SU-DHL-6 (cell line): ENCODE data around the gene PIGL.

Experiments
- H2AFZ ChIP-seq: fragments of 200-600 bp; sonication (generic); 2 replicates; pipeline ENCODE4 v1.6.1; 2014; ENCODE audit warnings: low read depth, mild to moderate bottlenecking, moderate library complexity, mixed read lengths, antibody characterized with exemption, low read length; ENCODE audit not compliant: severe bottlenecking
- H3F3A ChIP-seq: fragments of 200-600 bp; shearing (Covaris generic); 2 replicates; pipeline ENCODE4 v1.6.0; 2016; ENCODE audit warnings: antibody characterized with exemption, mild to moderate bottlenecking; ENCODE audit not compliant: insufficient read depth
- H3K27ac ChIP-seq: fragments of 200-600 bp; sonication (generic); 2 replicates; pipeline ENCODE4 v1.5.1; 2016; ENCODE audit warnings: low read depth, mild to moderate bottlenecking, low read length, moderate library complexity, mixed read lengths
- H3K27me3 ChIP-seq: fragments of 200-600 bp; sonication (generic), shearing (Covaris generic); 2 replicates; pipeline ENCODE4 v1.6.0; 2014; ENCODE audit warnings: mild to moderate bottlenecking, low read length
- H3K36me3 ChIP-seq: fragments of 200-600 bp; sonication (generic); 2 replicates; pipeline ENCODE4 v1.6.1; 2014; ENCODE audit warnings: mild to moderate bottlenecking, low read length, mixed read lengths
- H3K4me2 ChIP-seq: fragments of 300-600, 200-600 bp; shearing (Covaris generic), sonication (generic); 2 replicates; pipeline ENCODE4 v1.6.0; 2014; ENCODE audit warnings: low read length, low read depth, mild to moderate bottlenecking; ENCODE audit not compliant: poor library complexity, severe bottlenecking
- H3K4me3 ChIP-seq: fragments of 200-600 bp; sonication (generic); 2 replicates; pipeline ENCODE4 v1.5.1; 2014; ENCODE audit warnings: antibody characterized with exemption, low read length, mild to moderate bottlenecking, mixed read lengths; ENCODE audit not compliant: insufficient read depth, poor library complexity, severe bottlenecking
- H3K79me2 ChIP-seq: fragments of 200-600 bp; sonication (generic); 2 replicates; pipeline ENCODE4 v1.6.1; 2014; ENCODE audit warnings: mild to moderate bottlenecking, low read length, moderate library complexity; ENCODE audit not compliant: insufficient read depth
- H3K9ac ChIP-seq: fragments of 200-600 bp; sonication (generic); 2 replicates; pipeline ENCODE4 v1.7.0; 2014; ENCODE audit warnings: mild to moderate bottlenecking, low read length
- H3K9me2 ChIP-seq: fragments of 200-600 bp; sonication (generic); replicated peaks from 2 replicates; pipeline ENCODE4 v1.6.1; 2014; ENCODE audit warnings: low read length; ENCODE audit not compliant: insufficient read depth
- H3K9me3 ChIP-seq: fragments of 200-600 bp; sonication (generic); 2 replicates; pipeline ENCODE4 v1.6.1; 2014; ENCODE audit warnings: low read length, mixed read lengths; ENCODE audit not compliant: insufficient read depth
- H4K20me1 ChIP-seq: fragments of 200-600 bp; sonication (generic); 2 replicates; pipeline ENCODE4 v1.6.1; 2014; ENCODE audit warnings: low read depth, mild to moderate bottlenecking, antibody characterized with exemption, low read length, moderate library complexity, mixed read lengths
- CTCF ChIP-seq: fragments of 200-600 bp; sonication (generic); IDR thresholded peaks from one replicate; pipeline ENCODE4 v1.5.1; 2017; ENCODE audit warnings: antibody characterized with exemption, mild to moderate bottlenecking, low read length, moderate library complexity; ENCODE audit not compliant: insufficient read depth, poor library complexity, severe bottlenecking
- EZH2phosphoT487 ChIP-seq: fragments of 200-600 bp; sonication (generic), shearing (Covaris generic); conservative IDR thresholded peaks from 2 replicates; pipeline ENCODE4 v1.6.1; 2018; ENCODE audit warnings: mild to moderate bottlenecking, antibody characterized with exemption, low read length, moderate library complexity, mixed read lengths

PIGL gene

DNA sequence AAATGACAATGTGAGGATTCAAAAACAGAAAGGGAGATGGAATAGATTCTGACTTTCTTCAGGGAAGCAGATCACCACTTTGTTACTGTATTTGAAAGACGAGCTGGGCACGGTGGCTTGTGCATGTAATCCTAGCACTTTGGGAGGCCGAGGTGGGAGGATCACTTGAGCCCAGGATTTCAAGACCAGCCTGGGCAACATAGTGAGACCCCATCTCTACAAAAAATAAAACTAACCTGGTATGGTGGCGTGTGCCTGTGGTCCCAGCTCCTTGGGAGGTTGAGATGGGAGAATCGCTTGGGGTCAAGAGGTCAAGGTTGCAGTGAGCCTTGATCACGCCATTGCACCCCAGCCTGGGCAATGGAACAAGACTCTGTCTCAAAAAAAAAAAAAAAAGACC lies 34.0 kb downstream of the PIGL start:
- TF ChIP-seq CTCF (no peak), EZH2phosphoT487 (no peak)
- H3K4me2 ChIP-seq, result no peak overlapping the region
- H3K9me3 ChIP-seq, result no peaks in the 10 kb centered on the region
- no peaks in the 10 kb centered on the region for H3K36me3 ChIP-seq
- H3K27ac ChIP-seq, result no peak overlapping the region
- no peak overlapping the region for H2AFZ ChIP-seq
- H3K9ac ChIP-seq, result no peak overlapping the region
- no peak overlapping the region for H3K4me3 ChIP-seq
- H4K20me1 ChIP-seq, result no peaks in the 10 kb centered on the region
- no peaks in the 10 kb centered on the region for H3K9me2 ChIP-seq
- no peaks in the 10 kb centered on the region for H3K27me3 ChIP-seq
- 0 out of 2 replicates have a peak, but pooled peaks cover 2% of the 10 kb centered on the region for H3F3A ChIP-seq
- H3K79me2 ChIP-seq, result peaks cover 14% of the 10 kb centered on the region

DNA sequence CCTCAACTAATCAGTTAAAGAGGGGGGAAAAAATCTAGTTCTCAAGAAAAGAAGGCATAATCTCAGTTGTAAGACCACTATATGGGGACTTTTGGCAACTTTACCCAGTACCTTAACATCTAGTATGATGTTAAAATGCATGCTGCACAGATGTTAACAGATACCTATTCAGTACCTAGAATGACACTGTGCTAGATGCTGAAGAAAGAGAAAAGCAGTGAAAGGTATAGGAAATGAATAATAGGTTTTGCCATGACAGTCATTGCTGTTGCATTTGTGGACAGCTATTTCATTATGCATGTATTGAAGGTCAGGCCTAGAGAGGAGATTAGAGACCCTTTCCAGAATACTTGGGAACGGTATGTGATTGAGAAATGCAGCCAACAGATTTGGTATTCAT lies 34.5 kb downstream of the PIGL start:
- Histone ChIP-seq H3K27ac (no peak overlapping the region), H3K4me3 (no peak overlapping the region), H3K27me3 (no peaks in the 10 kb centered on the region), H3K4me2 (no peak overlapping the region), H2AFZ (no peak overlapping the region), H3F3A (0 out of 2 replicates have a peak, but pooled peaks cover 2% of the 10 kb centered on the region), H3K9ac (no peak overlapping the region), H3K9me3 (no peaks in the 10 kb centered on the region), H4K20me1 (no peaks in the 10 kb centered on the region), H3K9me2 (no peaks in the 10 kb centered on the region), H3K36me3 (no peaks in the 10 kb centered on the region), H3K79me2 (peaks cover 14% of the 10 kb centered on the region)
- TF ChIP-seq CTCF, result no peak
- no peak for TF ChIP-seq EZH2phosphoT487

DNA sequence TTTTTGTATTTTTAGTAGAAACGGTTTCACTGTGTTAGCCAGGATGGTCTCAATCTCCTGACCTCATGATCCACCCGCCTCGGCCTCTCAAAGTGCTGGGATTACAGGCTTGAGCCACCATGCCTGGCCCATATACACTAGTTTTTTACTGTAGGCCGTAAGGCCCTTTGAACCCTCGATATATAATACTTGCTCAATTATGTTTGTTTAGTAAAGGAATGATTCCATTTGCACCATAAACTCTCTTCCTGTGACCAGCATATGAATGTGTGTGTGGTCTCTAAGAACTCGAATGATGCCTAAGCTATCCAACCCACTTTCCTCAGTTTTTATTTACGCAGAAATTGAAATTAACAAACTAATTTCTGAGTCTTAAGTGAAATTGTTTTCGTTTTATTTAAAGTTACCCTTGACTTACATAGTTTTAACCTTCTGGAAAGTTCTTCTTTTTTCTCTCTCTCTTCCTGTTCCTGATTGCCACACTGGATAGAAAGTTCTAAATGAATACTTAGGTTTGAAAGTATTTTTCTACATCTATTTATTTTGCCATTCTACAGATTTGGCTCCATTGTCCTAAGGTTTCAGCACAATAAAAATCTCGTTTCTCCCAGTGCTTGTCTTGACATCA lies 37.9 kb downstream of the PIGL start:
- Histone ChIP-seq H3K27me3 (no peaks in the 10 kb centered on the region), H3K9me3 (peaks cover 4% of the 10 kb centered on the region; the same call in 1 of the 2 replicates), H3K27ac (no peak overlapping the region), H3K9me2 (no peaks in the 10 kb centered on the region), H3K4me3 (no peak overlapping the region), H3K36me3 (0 out of 2 replicates have a peak, but pooled peaks cover 4% of the 10 kb centered on the region), H2AFZ (no peak overlapping the region), H3K4me2 (no peak overlapping the region), H3K9ac (no peak overlapping the region), H3F3A (0 out of 2 replicates have a peak, but pooled peaks cover 2% of the 10 kb centered on the region), H3K79me2 (peaks cover 11% of the 10 kb centered on the region), H4K20me1 (no peaks in the 10 kb centered on the region)
- TF ChIP-seq CTCF (no peak), EZH2phosphoT487 (no peak)
